KBM-7 (cell line): ENCODE results near the gene TNFRSF14.

Experiments used
- DNase-seq: peaks from one replicate; pipeline ENCODE4 v3.0.0-alpha.2; 2015
- in situ Hi-C: fragments of 300-500 bp; cut with MboI; formaldehyde crosslinking; loops from 2 replicates; pipeline ENCODE4 v1.14.3; 2020; ENCODE audit warnings: low sequenced_read_pairs, low pct_unique_long_range_greater_than_20kb, mixed read lengths

Gene TNFRSF14

GRCh38 chr1:2522230-2522629, 33.9 kb upstream of the TNFRSF14 start:
- no peak for DNase-seq
- in situ Hi-C loops, result no loop called here

- in situ Hi-C loops, result no loop called here
- DNase-seq, result no peak
Measured at GRCh38 chr1:2523191-2523890, 32.8 kb upstream of the TNFRSF14 start.

- DNase-seq, result no peak
- in situ Hi-C loops, result no loop called here
Measured at GRCh38 chr1:2523891-2524609, 32.1 kb upstream of the TNFRSF14 start.

- DNase-seq, result no peak
- in situ Hi-C loops, result no loop called here
Measured at GRCh38 chr1:2525572-2525919, 30.6 kb upstream of the TNFRSF14 start.

GRCh38 chr1:2525920-2526823, 30.0 kb upstream of the TNFRSF14 start, which contains the start of gene PANK4:
TSS of gene PANK4 (minus strand) at chr1:2526596. CDS start at chr1:2526587, 9 bp downstream.
- peak; percentile 84 for DNase-seq
- in situ Hi-C loops, result no loop called here

- DNase-seq, result peak; percentile 29
- in situ Hi-C loops, result no loop called here
Measured at GRCh38 chr1:2526824-2527555, 29.2 kb upstream of the TNFRSF14 start.

- in situ Hi-C loops, result no loop called here
- DNase-seq, result no peak
Measured at GRCh38 chr1:2527556-2527860, 28.7 kb upstream of the TNFRSF14 start.

- DNase-seq, result no peak
- in situ Hi-C loops, result no loop called here
Measured at GRCh38 chr1:2528016-2528415, 28.2 kb upstream of the TNFRSF14 start.

- no peak for DNase-seq
Measured at GRCh38 chr1:2528611-2528965, 27.6 kb upstream of the TNFRSF14 start.

GRCh38 chr1:2528966-2529783, 27.0 kb upstream of the TNFRSF14 start:
- in situ Hi-C loops, result no loop called here
- DNase-seq, result no peak

More at GRCh38 chr1:2528611-2528965, 27.6 kb upstream of the TNFRSF14 start:
- in situ Hi-C loops, result no loop called here

GRCh38 chr1:2529784-2530512, 26.2 kb upstream of the TNFRSF14 start, which contains the start of gene HES5:
TSS of gene HES5 (minus strand) at chr1:2530263. CDS start at chr1:2530164, 99 bp downstream.
- in situ Hi-C loops, result no loop called here
- no peak for DNase-seq

- no peak for DNase-seq
- in situ Hi-C loops, result no loop called here
Measured at GRCh38 chr1:2530513-2531361, 25.4 kb upstream of the TNFRSF14 start.

GRCh38 chr1:2532485-2533160, 23.5 kb upstream of the TNFRSF14 start:
- in situ Hi-C loops, result no loop called here
- DNase-seq, result no peak

- no peak for DNase-seq
- in situ Hi-C loops, result no loop called here
Measured at GRCh38 chr1:2533365-2533764, 22.8 kb upstream of the TNFRSF14 start.

GRCh38 chr1:2534315-2534686, 21.9 kb upstream of the TNFRSF14 start:
- in situ Hi-C loops, result no loop called here
- no peak for DNase-seq

- in situ Hi-C loops, result no loop called here
- DNase-seq, result no peak
Measured at GRCh38 chr1:2534687-2535441, 21.3 kb upstream of the TNFRSF14 start.
